Brain microvascular endothelial cell (primary cell): ENCODE measurements around the gene FAM217A.
"Not testable (repeated sequence)": the region's sequence is repeated elsewhere in the genome, so short reads cannot be mapped to it uniquely, and the experiment has no call there.

Experiments
- DNase-seq: peaks from one replicate; pipeline ENCODE4 v3.0.0-alpha.2; 2020
- H3K27ac ChIP-seq: fragments of 250-450 bp; sonication (Bioruptor Pico); 2 replicates; pipeline ENCODE4 v1.5.1; 2020; ENCODE audit warnings: mild to moderate bottlenecking, moderate library complexity
- H3K27me3 ChIP-seq: fragments of 250-450 bp; sonication (Bioruptor Pico); replicated peaks from 2 replicates; pipeline ENCODE4 v1.5.1; 2020; ENCODE audit warnings: mild to moderate bottlenecking
- H3K36me3 ChIP-seq: fragments of 250-450 bp; sonication (Bioruptor Pico); replicated peaks from 2 replicates; pipeline ENCODE4 v1.5.1; 2020; ENCODE audit warnings: mild to moderate bottlenecking
- H3K4me3 ChIP-seq: 2 replicates; pipeline ENCODE4 v1.5.1; 2011; ENCODE audit warnings: low read depth, mild to moderate bottlenecking, control low read depth, low read length, moderate library complexity
- CTCF ChIP-seq: IDR thresholded peaks from 2 replicates; pipeline ENCODE4 v1.5.1; 2011; ENCODE audit warnings: low read depth, mild to moderate bottlenecking, moderate library complexity, low read length, control low read depth, inconsistent platforms; ENCODE audit errors: missing control alignments
- in situ Hi-C: cut with HindIII; loops from 2 replicates; pipeline ENCODE4 v1.10.0; 2017; ENCODE audit warnings: low sequenced_read_pairs, low pct_ligation_motif_present

FAM217A gene

GRCh38 chr6:4093288-4093687 lies 14.4 kb upstream of the FAM217A start:
- no peak for DNase-seq
- Histone ChIP-seq H3K27ac (no peak overlapping the region), H3K27me3 (no peaks in the 10 kb centered on the region), H3K36me3 (no peaks in the 10 kb centered on the region), H3K4me3 (no peak overlapping the region)
- TF ChIP-seq CTCF, result no peak
- in situ Hi-C loops, result no loop called here

- Histone ChIP-seq H3K27me3 (no peaks in the 10 kb centered on the region), H3K36me3 (no peaks in the 10 kb centered on the region), H3K4me3 (no peak overlapping the region), H3K27ac (no peak overlapping the region)
- DNase-seq, result no peak
- no peak for TF ChIP-seq CTCF
- in situ Hi-C loops, result no loop called here
These were observed 13.0 kb upstream of the FAM217A start for GRCh38 chr6:4091941-4092340.

- H3K27ac ChIP-seq, in situ Hi-C loops, H3K27me3 ChIP-seq, DNase-seq, H3K4me3 ChIP-seq, H3K36me3 ChIP-seq: not testable (repeated sequence)
These were observed 11.1 kb upstream of the FAM217A start for GRCh38 chr6:4090043-4090442.

- DNase-seq, result no peak
- TF ChIP-seq CTCF, result no peak
- Histone ChIP-seq H3K4me3 (no peak overlapping the region), H3K27me3 (no peaks in the 10 kb centered on the region), H3K27ac (no peak overlapping the region), H3K36me3 (no peaks in the 10 kb centered on the region)
- in situ Hi-C loops, result no loop called here
These were observed 9.8 kb upstream of the FAM217A start for GRCh38 chr6:4088704-4089103.

- TF ChIP-seq CTCF, result no peak
- H3K36me3 ChIP-seq, result no peaks in the 10 kb centered on the region
- H3K27ac ChIP-seq, result no peak overlapping the region
- in situ Hi-C loops, result no loop called here
- no peak for DNase-seq
- no peak overlapping the region for H3K4me3 ChIP-seq
- no peaks in the 10 kb centered on the region for H3K27me3 ChIP-seq
These were observed 6.4 kb upstream of the FAM217A start for GRCh38 chr6:4085332-4085700.

GRCh38 chr6:4084444-4085331 lies 5.8 kb upstream of the FAM217A start:
- DNase-seq, result no peak
- H3K27ac ChIP-seq, result no peak overlapping the region
- no peak for TF ChIP-seq CTCF
- H3K27me3 ChIP-seq, result no peaks in the 10 kb centered on the region
- no peak overlapping the region for H3K4me3 ChIP-seq
- in situ Hi-C loops, result no loop called here
- H3K36me3 ChIP-seq, result no peaks in the 10 kb centered on the region
